Mesenteric fat pad (tissue), 1 donor: ENCODE results near the gene BCHE. TPM values are rescaled to one million over a fixed set of nuclear protein-coding genes. Genes with fewer than 3 reads are reported as not detected.
"Not testable (repeated sequence)": the region's sequence is repeated elsewhere in the genome, so short reads cannot be mapped to it uniquely, and the experiment has no call there.

ENCODE experiments used
- DNase-seq: peaks from one replicate; pipeline ENCODE4 v3.0.0-alpha.2; 2020; ENCODE audit warnings: low spot score
- total RNA-seq: library from RNA; stranded (reverse); fragmentation: NEBNext Ultra II Directional; extraction: Animal tissue kit (Norgen Biotek cat#: 25700); gene quantifications from one replicate; pipeline ENCODE4 v1.2.1, GENCODE V29; 2021
- donor health status: DM: yes; HTN: yes; CAD: no.

The BCHE gene
- total RNA-seq, 1 donor from 2014 or later: 4.1 TPM

DNA sequence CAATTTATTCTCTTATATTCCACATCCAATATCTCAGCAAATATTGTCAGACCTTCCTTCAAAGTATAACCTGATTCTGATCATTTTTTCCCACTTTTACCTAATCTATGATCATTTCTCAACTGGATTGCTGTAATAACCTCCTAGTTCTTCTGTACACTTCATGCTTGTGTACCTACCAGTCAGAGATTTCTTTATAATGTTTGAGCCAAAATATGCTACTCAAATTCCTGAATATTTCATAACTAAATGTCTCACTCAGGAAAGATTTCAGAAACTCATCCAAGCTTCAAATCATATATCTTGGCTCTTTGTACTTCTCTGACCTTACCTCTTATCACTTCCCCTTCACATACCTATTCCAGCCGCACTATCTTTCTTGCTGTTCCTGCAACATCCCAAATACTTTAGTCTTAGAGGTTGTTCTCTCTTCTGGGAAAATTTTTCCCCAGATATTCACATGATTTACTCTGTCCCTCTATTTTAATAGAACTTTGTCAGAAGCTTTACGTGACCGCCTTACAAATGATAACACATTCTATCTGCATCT, 20.0 kb downstream of the BCHE start:
- DNase-seq: no peak

- DNase-seq: no peak
Measured at GRCh38 chr3:165816209-165816608, 21.0 kb downstream of the BCHE start.

DNA sequence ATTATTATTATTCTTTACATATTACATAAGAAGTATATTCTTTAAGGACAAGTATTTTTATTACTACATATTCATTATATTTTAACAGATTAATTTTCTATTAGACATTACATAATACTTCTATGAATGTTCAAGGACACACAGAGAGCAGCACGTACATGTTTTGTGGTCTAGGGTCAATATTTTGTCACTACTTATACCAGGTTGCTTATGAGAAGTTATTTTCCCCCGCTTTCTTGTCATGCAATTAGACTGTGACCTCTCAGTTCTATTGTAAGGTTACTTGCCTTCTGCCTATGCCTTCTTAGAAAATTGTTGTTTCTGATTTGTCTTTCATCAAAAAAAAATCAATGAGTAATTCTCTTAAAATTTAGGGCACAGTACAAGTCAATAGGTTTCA, 21.5 kb downstream of the BCHE start:
- DNase-seq: no peak

DNA sequence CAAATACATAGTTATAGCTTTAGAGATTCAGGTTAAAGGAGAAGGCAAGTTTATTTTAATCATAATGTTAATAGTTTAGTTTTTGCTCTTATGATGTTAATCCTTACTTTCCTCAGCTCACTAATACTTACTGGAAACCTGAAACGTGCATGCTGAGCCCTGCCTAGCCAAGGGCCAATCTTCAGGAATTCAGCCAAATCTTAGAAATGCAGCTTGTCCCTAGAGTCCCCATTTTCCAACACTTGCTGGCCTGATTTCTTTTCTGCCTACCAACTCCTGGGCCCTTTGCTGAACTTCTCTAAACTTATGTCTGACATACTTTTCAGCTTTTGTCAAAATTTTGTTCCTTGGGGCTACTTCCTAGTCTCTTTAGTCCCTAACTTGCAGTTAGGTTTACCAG, 22.8 kb downstream of the BCHE start:
- no peak for DNase-seq

- not testable (repeated sequence) for DNase-seq
Measured at GRCh38 chr3:165807937-165808336, 29.3 kb downstream of the BCHE start.

DNA sequence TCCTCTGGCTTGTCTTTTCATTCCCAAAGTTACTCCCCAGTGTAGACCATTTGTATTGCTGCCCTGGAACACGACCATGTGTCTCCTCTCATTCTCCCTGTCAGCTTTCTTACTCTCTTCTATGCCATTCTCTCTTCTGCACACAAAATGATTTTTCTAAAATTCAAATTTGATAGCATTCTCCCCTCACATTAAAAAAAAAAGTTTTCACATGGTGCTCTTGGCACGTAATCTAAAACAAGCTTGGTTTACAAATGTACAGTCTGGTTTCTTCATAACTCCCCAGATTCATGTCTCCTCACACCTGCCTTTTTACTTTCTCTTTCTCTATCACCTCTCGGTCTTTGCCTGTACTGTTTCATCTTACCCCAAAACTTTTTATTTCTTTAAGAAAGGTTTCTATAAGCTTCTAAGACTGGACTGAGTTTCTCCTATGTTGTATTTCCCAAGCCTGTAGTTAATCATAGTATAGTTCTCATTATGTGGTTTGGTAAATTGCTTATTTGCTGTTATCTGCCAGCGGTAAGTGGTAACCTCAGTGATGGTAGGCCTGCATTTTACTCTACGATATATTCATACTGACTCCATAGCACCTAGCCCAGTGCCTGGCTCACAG, 31.2 kb downstream of the BCHE start:
- DNase-seq: no peak

DNA sequence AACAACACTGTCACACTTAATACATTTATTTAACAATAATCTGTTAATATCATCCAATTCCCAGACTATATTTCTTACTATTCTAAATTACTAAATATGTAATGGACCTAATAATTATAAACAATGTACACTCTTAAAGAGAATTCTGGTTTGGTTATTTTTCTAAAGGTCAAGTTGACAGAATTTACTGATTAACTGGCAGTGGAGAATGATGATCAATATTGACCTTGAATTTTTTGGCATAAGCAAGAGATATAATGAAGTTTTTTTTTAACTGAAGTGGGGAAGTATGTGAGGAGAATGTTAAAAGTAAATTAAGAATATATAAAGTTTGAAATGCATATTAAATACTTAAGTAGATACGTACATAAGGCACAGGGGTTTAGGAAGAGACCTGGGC, 33.8 kb downstream of the BCHE start:
- DNase-seq: no peak

DNA sequence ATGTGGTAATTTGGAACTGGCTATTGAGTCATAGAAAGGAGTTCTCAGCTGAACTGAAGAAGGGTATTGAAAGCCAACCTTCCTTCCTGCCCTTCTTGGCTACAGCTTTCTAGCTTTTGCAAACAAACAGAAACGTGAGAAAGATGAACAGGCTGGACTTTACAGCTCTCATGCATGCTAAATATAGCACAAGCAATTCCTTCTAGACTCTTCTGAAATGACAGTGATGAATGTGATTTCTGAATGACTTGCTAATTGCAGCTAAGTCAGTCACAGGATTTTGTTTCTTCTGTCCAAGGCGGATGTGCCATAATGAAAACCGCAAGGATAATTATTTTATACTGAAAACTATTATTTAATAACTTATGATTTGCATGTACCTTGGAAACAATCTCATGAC, 36.3 kb downstream of the BCHE start:
- DNase-seq: no peak

GRCh38 chr3:165799026-165799425, 38.2 kb downstream of the BCHE start:
- no peak for DNase-seq

DNA sequence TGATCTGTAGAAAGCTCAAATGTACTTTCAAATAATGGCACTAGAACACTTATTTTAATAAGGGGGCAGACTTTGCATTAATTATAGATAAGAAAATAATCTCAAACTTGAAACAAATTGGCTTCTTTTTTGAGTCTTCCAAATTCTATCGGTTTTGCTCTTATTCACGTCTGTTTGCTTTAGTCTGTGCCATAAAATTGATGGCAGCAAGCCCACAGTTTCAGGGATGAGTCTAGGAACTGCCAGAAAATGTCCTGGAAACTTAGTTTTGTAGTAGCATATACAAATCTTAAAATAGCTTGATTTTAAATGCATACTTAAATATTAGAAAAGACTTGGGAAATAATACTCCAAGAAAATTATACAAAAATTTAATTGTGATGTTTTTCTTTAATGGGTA, 39.7 kb downstream of the BCHE start:
- DNase-seq: no peak

DNA sequence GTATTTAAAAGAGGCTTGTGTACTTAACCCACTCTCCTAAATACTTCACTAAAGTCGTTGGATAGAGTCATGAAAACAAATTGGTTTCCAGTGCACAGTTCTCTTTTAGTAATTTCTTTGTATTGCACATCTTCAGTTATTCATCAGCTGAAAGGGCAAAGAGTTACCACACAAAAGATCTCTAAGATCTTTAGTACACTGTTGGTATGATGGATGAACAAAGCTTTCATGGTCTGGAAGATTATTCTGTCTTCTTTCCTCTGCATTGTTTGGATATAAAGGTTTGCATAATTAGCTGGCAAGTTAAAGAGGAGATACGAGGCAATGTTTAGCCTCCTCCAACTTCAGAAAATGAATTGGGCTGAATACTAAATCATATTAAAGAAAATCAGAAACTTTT, 40.5 kb downstream of the BCHE start:
- no peak for DNase-seq

DNA sequence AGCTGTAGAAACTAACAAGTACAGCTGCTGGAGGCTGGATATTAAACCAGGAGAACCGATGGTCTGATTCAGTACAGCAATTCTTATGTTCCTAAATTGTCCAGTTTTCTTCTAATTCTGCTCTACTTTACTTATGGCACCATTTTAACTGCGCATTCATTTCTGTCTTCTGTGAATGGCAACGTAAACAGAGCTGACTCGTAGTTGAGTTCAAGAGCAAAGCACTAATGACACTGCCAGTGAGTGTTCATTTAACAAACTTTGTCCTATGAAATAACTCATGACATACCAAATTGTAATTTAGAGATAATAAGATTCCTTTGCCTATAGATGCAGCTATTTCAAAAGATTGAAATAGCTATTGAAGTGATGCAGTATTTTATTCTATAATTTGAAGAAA, 48.7 kb downstream of the BCHE start:
- no peak for DNase-seq

DNA sequence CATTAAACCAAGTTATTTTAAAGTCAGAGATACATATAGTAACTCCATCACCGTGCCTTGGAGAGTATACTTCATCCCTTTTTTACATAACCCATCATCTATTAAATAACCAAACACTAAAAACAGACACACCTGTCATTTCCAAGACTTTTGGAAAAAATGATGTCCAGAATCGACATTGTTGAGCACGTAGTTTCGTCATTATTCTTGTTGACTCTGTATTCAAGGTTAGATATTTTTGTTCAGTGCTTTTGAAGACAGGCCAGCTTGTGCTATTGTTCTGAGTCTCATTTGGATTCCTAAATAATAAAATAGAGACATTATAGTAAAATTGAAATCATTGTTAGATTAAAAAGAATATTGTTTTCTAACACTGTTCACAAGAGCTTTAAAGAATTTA, 51.2 kb downstream of the BCHE start:
- DNase-seq: no peak

GRCh38 chr3:165784337-165784736, 52.9 kb downstream of the BCHE start:
- no peak for DNase-seq

- no peak for DNase-seq
Measured at GRCh38 chr3:165783383-165783782, 53.8 kb downstream of the BCHE start.

GRCh38 chr3:165778891-165779290, 58.3 kb downstream of the BCHE start:
- no peak for DNase-seq

DNA sequence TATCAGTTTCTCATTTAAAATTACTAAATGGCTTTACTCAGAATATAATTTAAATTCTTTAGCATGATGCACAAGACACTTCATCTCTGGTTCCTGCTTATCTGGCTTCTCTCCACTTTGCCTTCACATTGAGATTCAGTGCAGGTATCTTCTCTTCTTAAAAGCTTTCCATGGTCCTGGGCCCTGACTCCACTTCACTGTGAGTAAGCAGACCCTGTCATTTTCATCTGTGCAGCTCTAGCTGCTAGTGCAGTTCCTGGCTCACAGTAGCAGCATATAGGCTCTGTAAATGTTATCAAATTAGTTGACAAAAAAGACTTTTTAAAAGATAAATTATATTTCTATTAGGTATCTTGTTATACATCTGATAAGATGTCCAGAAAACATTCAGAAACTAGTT, 58.8 kb downstream of the BCHE start:
- no peak for DNase-seq

DNA sequence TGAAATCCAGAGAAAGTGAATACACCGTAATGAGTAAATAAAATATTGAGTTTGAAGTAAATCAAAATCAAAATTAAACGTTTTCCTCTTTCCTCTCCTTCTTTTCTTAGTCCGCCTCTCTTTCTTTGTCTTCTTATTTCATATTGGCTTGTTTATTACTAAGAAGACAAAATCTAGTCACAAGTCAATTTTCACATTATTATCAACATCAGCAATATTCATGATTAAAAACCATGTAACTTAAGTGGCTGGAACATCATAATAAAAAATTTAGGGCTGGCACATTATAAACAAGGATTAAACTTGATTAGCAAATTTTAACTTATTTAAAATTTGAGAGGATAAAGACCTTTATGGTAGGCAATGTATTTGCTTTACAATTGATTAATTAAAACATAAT, 61.4 kb downstream of the BCHE start:
- no peak for DNase-seq

- DNase-seq: no peak
Measured at GRCh38 chr3:165770781-165771180, 66.4 kb downstream of the BCHE start.

DNA sequence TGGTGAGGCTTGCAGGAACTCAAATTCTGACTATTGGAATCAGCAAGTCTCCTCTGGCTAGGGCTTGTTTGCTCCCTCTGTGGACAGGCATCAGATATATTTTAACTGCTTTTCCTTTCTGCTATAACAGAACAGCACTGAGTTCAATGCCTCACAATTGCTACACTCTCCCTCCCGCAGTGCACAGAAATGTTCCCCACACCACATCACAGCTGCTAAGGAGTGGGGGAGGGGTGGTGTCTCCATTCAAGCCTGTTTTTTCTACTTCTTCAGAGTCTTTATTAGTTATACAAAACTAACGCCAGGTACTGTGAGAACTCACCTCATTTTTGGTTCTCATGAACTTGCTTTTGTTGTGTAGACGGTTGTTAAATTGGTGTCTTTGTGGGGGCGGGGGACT, 68.5 kb downstream of the BCHE start:
- no peak for DNase-seq

GRCh38 chr3:165759041-165759440, 78.2 kb downstream of the BCHE start:
- no peak for DNase-seq

DNA sequence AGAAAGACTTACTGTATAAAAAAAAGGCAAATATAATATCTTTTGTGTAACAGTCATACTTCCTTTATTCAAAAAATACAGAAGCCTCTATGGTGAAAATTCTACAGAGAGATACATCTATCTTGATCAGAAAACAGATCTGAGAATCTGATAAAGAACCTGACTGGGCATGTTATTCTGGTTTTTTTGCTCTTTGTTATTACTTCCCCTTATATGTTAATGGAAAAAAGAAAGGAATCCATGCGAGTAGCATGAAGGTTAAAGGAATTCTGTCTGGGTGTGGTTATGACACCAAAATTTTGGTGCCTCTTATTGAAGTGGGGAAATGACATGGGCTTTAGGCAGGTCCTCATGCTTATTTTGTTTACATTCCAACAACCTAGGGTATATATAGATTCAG, 81.7 kb downstream of the BCHE start:
- no peak for DNase-seq

GRCh38 chr3:165754219-165755007, 82.8 kb downstream of the BCHE start:
- no peak for DNase-seq
